HCT116 (cell line): Measurements from ENCODE around the gene GYPC. TPM values are rescaled to one million over a fixed set of nuclear protein-coding genes. Genes with fewer than 3 reads are reported as not detected.

ENCODE experiments used
- ATAC-seq: fragments of 200-7000 bp; cut with Tn5 transposase; 2 replicates; pipeline ENCODE4 v1.9.1; 2020; ENCODE audit warnings: mild to moderate bottlenecking, moderate library complexity
- BruUV-seq: library from RNA; stranded (reverse); fragments of 400-500 nt; replicated peaks from 2 replicates; lab custom pipeline; 2021; lab: Mats Ljungman, UMichigan
- CTCF ChIA-PET: fragments of 300-600 bp; sonication (Branson Sonifier 250); formaldehyde crosslinking; loops from one replicate; lab custom pipeline; 2021; ENCODE audit warnings: antibody characterized with exemption; lab: Charles Lee
- POLR2A ChIA-PET: fragments of 300-600, 350-600 bp; sonication (Branson Sonifier 250); formaldehyde crosslinking; loops from one replicate; lab custom pipeline; 2021; ENCODE audit warnings: antibody characterized with exemption; lab: Charles Lee
- RAD21 ChIA-PET, 2 experiments: fragments of 300-600 bp; sonication (Branson Sonifier 250); formaldehyde crosslinking; loops; one replicate each; lab custom pipeline; 2023; ENCODE audit warnings: low total read pairs in 2 of 2; ENCODE audit not compliant: uncharacterized antibody in 2 of 2, unreplicated experiment in 2 of 2, low non-redundant PET in 1 of 2; lab: Charles Lee
- DNase-seq: peaks from one replicate; pipeline ENCODE4 v3.0.0-alpha.2; 2010; ENCODE audit warnings: low read depth, low spot score
- H2AFZ ChIP-seq: fragments of 200-600 bp; shearing (Covaris generic), sonication (generic); 2 replicates; pipeline ENCODE4 v1.6.1; 2017; ENCODE audit warnings: low read depth, mixed run types, mixed read lengths, antibody characterized with exemption, low read length; ENCODE audit not compliant: poor library complexity, severe bottlenecking
- H3K27ac ChIP-seq: 2 replicates; pipeline ENCODE4 v1.5.1; 2012; ENCODE audit warnings: low read depth, low read length
- H3K27me3 ChIP-seq: fragments of 200-600 bp; sonication (generic); 2 replicates; pipeline ENCODE4 v1.6.1; 2016; ENCODE audit warnings: mixed run types, low read length, mixed read lengths; ENCODE audit not compliant: insufficient read depth
- H3K36me3 ChIP-seq, 2 experiments: fragments of 200-500 bp in 1 of 2; fragments of 200-600 bp in 1 of 2; sonication (Bioruptor generic) in 1 of 2; sonication (generic) in 1 of 2; 2 replicates each; pipeline versions ENCODE4 v1.5.1 to v1.6.1; 2014 to 2016; ENCODE audit warnings: low read length in 2 of 2, inconsistent platforms in 1 of 2, mixed read lengths in 1 of 2, mixed run types in 1 of 2; ENCODE audit not compliant: insufficient read depth in 2 of 2, control insufficient read depth in 1 of 2
- H3K4me1 ChIP-seq, 2 experiments: fragments of 200-600 bp in 1 of 2; sonication (generic) in 1 of 2; 2 replicates each; pipeline versions ENCODE4 v1.5.1 to v1.6.1; 2012 to 2017; ENCODE audit warnings: low read length in 2 of 2, inconsistent platforms in 1 of 2, mild to moderate bottlenecking in 1 of 2, mixed read lengths in 1 of 2, mixed run types in 1 of 2, moderate library complexity in 1 of 2; ENCODE audit not compliant: insufficient read depth in 2 of 2, control insufficient read depth in 1 of 2
- H3K4me2 ChIP-seq: fragments of 200-600 bp; sonication (generic); 2 replicates; pipeline ENCODE4 v1.6.1; 2017; ENCODE audit warnings: mixed run types, low read length, mixed read lengths
- H3K4me3 ChIP-seq, 2 experiments: fragments of 200-600 bp in 1 of 2; sonication (generic) in 1 of 2; replicated peaks in 1 of 2; 2 replicates each; pipeline ENCODE4 v1.5.1; 2011 to 2016; ENCODE audit warnings: low read length in 2 of 2, control low read depth in 1 of 2, low read depth in 1 of 2, mild to moderate bottlenecking in 1 of 2, mixed read lengths in 1 of 2, mixed run types in 1 of 2
- H3K79me2 ChIP-seq: fragments of 200-600 bp; sonication (generic); 2 replicates; pipeline ENCODE4 v1.6.1; 2017; ENCODE audit warnings: mild to moderate bottlenecking, mixed run types, low read length, moderate library complexity, mixed read lengths; ENCODE audit not compliant: insufficient read depth
- H3K9ac ChIP-seq: fragments of 200-600 bp; sonication (generic); 2 replicates; pipeline ENCODE4 v1.6.1; 2016; ENCODE audit warnings: low read length, mixed read lengths
- H3K9me2 ChIP-seq: fragments of 200-600 bp; sonication (generic), shearing (Covaris generic); 2 replicates; pipeline ENCODE4 v1.6.1; 2017; ENCODE audit warnings: mixed run types, mild to moderate bottlenecking, moderate library complexity; ENCODE audit not compliant: insufficient read depth
- H3K9me3 ChIP-seq, 2 experiments: fragments of 200-500 bp in 1 of 2; fragments of 200-600 bp in 1 of 2; sonication (Bioruptor generic) in 1 of 2; sonication (generic) in 1 of 2; 2 replicates each; pipeline ENCODE4 v1.6.1; 2014 to 2017; ENCODE audit warnings: low read length in 2 of 2, mixed read lengths in 2 of 2, inconsistent platforms in 1 of 2, low read depth in 1 of 2, mild to moderate bottlenecking in 1 of 2, mixed run types in 1 of 2, moderate library complexity in 1 of 2; ENCODE audit not compliant: control insufficient read depth in 1 of 2, insufficient read depth in 1 of 2
- H4K20me1 ChIP-seq: fragments of 200-600 bp; sonication (generic), shearing (Covaris generic); 2 replicates; pipeline ENCODE4 v1.6.1; 2017; ENCODE audit warnings: mixed run types, mild to moderate bottlenecking, moderate library complexity; ENCODE audit not compliant: insufficient read depth
- ATF3 ChIP-seq: IDR thresholded peaks from 2 replicates; pipeline ENCODE4 v1.6.1; 2012
- CBX3 ChIP-seq: IDR thresholded peaks from 2 replicates; pipeline ENCODE4 v1.6.1; 2012; ENCODE audit warnings: low read depth
- CEBPB ChIP-seq: IDR thresholded peaks from 2 replicates; pipeline ENCODE4 v1.6.1; 2012; ENCODE audit warnings: low read depth
- CTCF ChIP-seq, 3 experiments: fragments of 200-600 bp in 1 of 3; sonication (generic) in 1 of 3; IDR thresholded peaks in 2 of 3; conservative IDR thresholded peaks in 1 of 3; 2 replicates each; pipeline ENCODE4 v1.5.1; 2012 to 2017; ENCODE audit warnings: low read depth in 2 of 3, low read length in 2 of 3, antibody characterized with exemption in 1 of 3, borderline replicate concordance in 1 of 3, control low read depth in 1 of 3, mild to moderate bottlenecking in 1 of 3, mixed read lengths in 1 of 3, mixed run types in 1 of 3, moderate library complexity in 1 of 3; ENCODE audit not compliant: insufficient read depth in 1 of 3
- EGR1 ChIP-seq: IDR thresholded peaks from 2 replicates; pipeline ENCODE4 v1.6.1; 2012; ENCODE audit warnings: low read depth
- ELF1 ChIP-seq: IDR thresholded peaks from 2 replicates; pipeline ENCODE4 v1.6.1; 2012; ENCODE audit warnings: low read depth, borderline replicate concordance
- EZH2 ChIP-seq: fragments of 200-600 bp; sonication (generic); IDR thresholded peaks from 2 replicates; pipeline ENCODE4 v1.6.1; 2017; ENCODE audit warnings: antibody characterized with exemption, mixed run types
- EZH2phosphoT487 ChIP-seq: fragments of 200-600 bp; IDR thresholded peaks from 2 replicates; pipeline ENCODE4 v1.6.1; 2018; ENCODE audit warnings: antibody characterized with exemption, borderline replicate concordance
- MAX ChIP-seq: IDR thresholded peaks from 2 replicates; pipeline ENCODE4 v1.6.1; 2012
- POLR2A ChIP-seq: IDR thresholded peaks from 2 replicates; pipeline ENCODE4 v1.7.0; 2011; ENCODE audit warnings: borderline replicate concordance; ENCODE audit not compliant: insufficient read depth, insufficient read length; ENCODE audit errors: extremely low read depth
- POLR2AphosphoS5 ChIP-seq: IDR thresholded peaks from 2 replicates; pipeline ENCODE4 v1.6.1; 2011; ENCODE audit warnings: mild to moderate bottlenecking, low read depth, low read length, moderate library complexity
- RAD21 ChIP-seq: IDR thresholded peaks from 2 replicates; pipeline ENCODE4 v1.6.1; 2012; ENCODE audit warnings: low read depth, mild to moderate bottlenecking
- REST ChIP-seq: IDR thresholded peaks from 2 replicates; pipeline ENCODE4 v1.6.1; 2012; ENCODE audit warnings: low read depth
- SIN3A ChIP-seq: IDR thresholded peaks from 2 replicates; pipeline ENCODE4 v1.6.1; 2012; ENCODE audit warnings: low read depth
- SP1 ChIP-seq: IDR thresholded peaks from 2 replicates; pipeline ENCODE4 v1.6.1; 2012; ENCODE audit warnings: low read depth
- SRF ChIP-seq: IDR thresholded peaks from 2 replicates; pipeline ENCODE4 v1.6.1; 2012; ENCODE audit warnings: low read depth
- TCF7L2 ChIP-seq: IDR thresholded peaks from 2 replicates; pipeline ENCODE4 v1.7.0; 2011; ENCODE audit warnings: borderline replicate concordance, inconsistent platforms; ENCODE audit not compliant: insufficient read depth, insufficient read length; ENCODE audit errors: extremely low read depth
- YY1 ChIP-seq: IDR thresholded peaks from 2 replicates; pipeline ENCODE4 v1.6.1; 2011; ENCODE audit warnings: low read length, low read depth, moderate library complexity, mild to moderate bottlenecking; ENCODE audit not compliant: insufficient replicate concordance; ENCODE audit errors: extremely low read depth
- ZBTB33 ChIP-seq: IDR thresholded peaks from 2 replicates; pipeline ENCODE4 v1.6.1; 2011; ENCODE audit warnings: mild to moderate bottlenecking, low read length, moderate library complexity; ENCODE audit not compliant: insufficient replicate concordance; ENCODE audit errors: extremely low read depth
- ZFX ChIP-seq: fragments of 450-650 bp; IDR thresholded peaks from 2 replicates; pipeline ENCODE4 v1.6.1; 2017
- intact Hi-C: fragments of 100-400 bp; cut with micrococcal nuclease; formaldehyde crosslinking; loops from 2 replicates; pipeline ENCODE4 v1.10.0; 2022
- total RNA-seq: library from RNA; stranded (reverse); gene quantifications from one replicate; pipeline ENCODE4 v1.2.1, GENCODE V29; 2021; ENCODE audit not compliant: unreplicated experiment

The GYPC gene
- total RNA-seq, 1 experiment from 2014 or later = 0.66 TPM

GRCh38 chr2:126620302-126620701 lies 35.7 kb upstream of the GYPC start:
- no peaks in the 10 kb centered on the region for H3K9me3 ChIP-seq
- POLR2A ChIA-PET = no interaction called here
- no peaks in the 10 kb centered on the region for H3K36me3 ChIP-seq
- intact Hi-C loops = no loop called here
- no peak for ATAC-seq
- CTCF ChIA-PET = no interaction called here
- H4K20me1 ChIP-seq = no peaks in the 10 kb centered on the region
- H3K9ac ChIP-seq = no peak overlapping the region
- RAD21 ChIA-PET = no interaction called here
- H3K27me3 ChIP-seq = no peaks in the 10 kb centered on the region
- no peaks in the 10 kb centered on the region for H3K4me1 ChIP-seq
- no peak for DNase-seq
- no peak overlapping the region for H3K27ac ChIP-seq
- no peak overlapping the region for H2AFZ ChIP-seq
- H3K4me2 ChIP-seq = no peak overlapping the region
- H3K4me3 ChIP-seq = no peak overlapping the region
- TF ChIP-seq CTCF (IDR thresholded peaks at IDR 0.05 in 2 of 3, conservative IDR thresholded peaks at IDR 0.05 in 1 of 3; ENCODE audit: borderline replicate concordance in 1 of 3, insufficient read depth in 1 of 3, low read depth in 2 of 3, low read length in 2 of 3) = no peak
- no peak for TF ChIP-seq EZH2phosphoT487
- TF ChIP-seq CBX3 = no peak
- no peak for TF ChIP-seq ELF1
- no peak for TF ChIP-seq SP1
- no peak for TF ChIP-seq TCF7L2
- no peak for TF ChIP-seq ZFX
- TF ChIP-seq CEBPB = no peak
- TF ChIP-seq EGR1 = no peak
- no peak for TF ChIP-seq ATF3
- no peak for TF ChIP-seq EZH2
- no peak for TF ChIP-seq ZBTB33
- TF ChIP-seq RAD21 = no peak
- no peak for TF ChIP-seq REST
- no peak for TF ChIP-seq SIN3A
- TF ChIP-seq YY1 = no peak
- TF ChIP-seq SRF = no peak
- TF ChIP-seq MAX = no peak
- TF ChIP-seq POLR2AphosphoS5 = no peak
- TF ChIP-seq POLR2A = no peak
- no peaks in the 10 kb centered on the region for H3K9me2 ChIP-seq
- no peaks in the 10 kb centered on the region for H3K79me2 ChIP-seq
- no TSS peak for BruUV-seq
